ENCODE measurements around the gene PSMB5. TPM values are rescaled to one million over a fixed set of nuclear protein-coding genes. Genes with fewer than 3 reads are reported as not detected.
A peak's percentile ranks its signal among the peaks of the same experiment; 100 is the strongest.

Gene PSMB5
- total and polyA plus RNA-seq, 5 donors from 2014 or later: 13.8 to 50.9 (median 32.6) TPM

DNA sequence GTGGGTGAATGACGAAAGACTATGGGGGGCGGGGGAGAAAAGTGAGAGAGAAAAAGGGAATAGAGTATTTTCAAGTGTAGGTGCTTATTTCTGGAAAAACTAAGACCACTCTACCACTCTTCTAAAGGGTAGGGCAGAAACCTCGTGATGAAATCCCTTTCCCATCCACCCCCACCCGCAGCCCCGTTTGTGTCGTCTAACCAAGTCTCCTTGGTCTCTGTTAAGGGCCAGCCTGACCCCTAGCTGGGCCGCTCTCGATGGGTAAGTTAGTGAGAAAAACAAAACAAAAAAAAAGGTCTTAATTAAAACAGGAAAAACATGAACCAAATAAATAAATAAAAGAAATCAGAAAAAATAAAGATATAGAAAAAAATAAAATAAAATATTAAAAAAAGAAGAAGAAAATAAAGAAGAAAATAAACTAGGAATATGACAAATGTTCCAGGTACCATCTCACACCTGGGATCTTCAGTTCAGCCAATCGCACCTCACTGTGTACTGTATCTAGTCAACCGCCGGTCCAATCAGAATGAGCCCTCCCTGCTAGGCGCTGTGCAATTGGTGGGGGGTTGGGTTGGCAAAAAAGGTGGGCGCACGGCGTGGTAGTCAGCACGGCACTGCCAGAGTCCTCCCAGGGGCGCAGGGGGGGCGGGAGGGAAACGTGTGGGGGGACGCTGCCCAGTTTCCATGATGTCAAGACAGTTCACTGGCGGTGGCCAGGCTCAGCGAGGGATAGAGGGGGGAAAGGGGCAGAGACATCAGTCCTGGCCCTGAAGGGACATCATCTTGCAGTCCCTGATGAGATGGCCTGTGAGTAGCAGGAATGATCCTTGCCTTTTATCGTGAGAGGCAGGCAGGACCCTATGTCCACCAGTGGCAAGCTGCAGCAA lies 32.4 kb upstream of the PSMB5 start:
- Histone ChIP-seq H3K9me3 (ENCODE audit: control insufficient read depth in 2 of 2, low read length in 2 of 2) (no peaks in the 10 kb centered on the region), H3K4me3 (ENCODE audit: low read depth, low read length) (no peak overlapping the region), H3K4me1 (ENCODE audit: control insufficient read depth, insufficient read depth, low read length, poor library complexity, severe bottlenecking) (peaks cover 24% of the 10 kb centered on the region), H3K27me3 (ENCODE audit: control insufficient read depth, insufficient read depth, low read length) (no peaks in the 10 kb centered on the region), H3K27ac (ENCODE audit: insufficient read depth, low read length, poor library complexity, severe bottlenecking) (no peak overlapping the region), H3K36me3 (ENCODE audit: control insufficient read depth, insufficient read depth, low read length) (peaks cover 65% of the 10 kb centered on the region)
- Mint-ChIP-seq H3K36me3 (peaks cover 37% of the 10 kb centered on the region), H3K4me1 (peaks cover 20 to 43% (median 35%) of the 10 kb centered on the region in 4 donors), H3K9me3 (no peaks in the 10 kb centered on the region), H3K27me3 (no peaks in the 10 kb centered on the region), H3K27ac (no peak overlapping the region), H3K4me3 (no peak overlapping the region)
- no peak for DNase-seq
- ATAC-seq (ENCODE audit: low read depth in 2 of 2): no peak

GRCh38 chr14:23066368-23066767 lies 31.7 kb upstream of the PSMB5 start:
- Mint-ChIP-seq H3K4me3 (peak overlapping the region in 1 of 4 donors; percentile 35), H3K27ac (peak overlapping the region in 1 of 3 donors; percentile 77), H3K36me3 (peaks cover 34% of the 10 kb centered on the region), H3K4me1 (peaks cover 17 to 36% (median 28%) of the 10 kb centered on the region in 4 donors), H3K9me3 (no peaks in the 10 kb centered on the region), H3K27me3 (no peaks in the 10 kb centered on the region)
- Histone ChIP-seq H3K4me1 (ENCODE audit: control insufficient read depth, insufficient read depth, low read length, poor library complexity, severe bottlenecking) (peaks cover 17% of the 10 kb centered on the region), H3K27ac (ENCODE audit: insufficient read depth, low read length, poor library complexity, severe bottlenecking) (no peak overlapping the region), H3K27me3 (ENCODE audit: control insufficient read depth, insufficient read depth, low read length) (no peaks in the 10 kb centered on the region), H3K4me3 (ENCODE audit: low read depth, low read length) (no peak overlapping the region), H3K36me3 (ENCODE audit: control insufficient read depth, insufficient read depth, low read length) (peaks cover 65% of the 10 kb centered on the region), H3K9me3 (ENCODE audit: control insufficient read depth in 2 of 2, low read length in 2 of 2) (no peaks in the 10 kb centered on the region)
- ATAC-seq (ENCODE audit: low read depth in 2 of 2): no peak
- DNase-seq: no peak

DNA sequence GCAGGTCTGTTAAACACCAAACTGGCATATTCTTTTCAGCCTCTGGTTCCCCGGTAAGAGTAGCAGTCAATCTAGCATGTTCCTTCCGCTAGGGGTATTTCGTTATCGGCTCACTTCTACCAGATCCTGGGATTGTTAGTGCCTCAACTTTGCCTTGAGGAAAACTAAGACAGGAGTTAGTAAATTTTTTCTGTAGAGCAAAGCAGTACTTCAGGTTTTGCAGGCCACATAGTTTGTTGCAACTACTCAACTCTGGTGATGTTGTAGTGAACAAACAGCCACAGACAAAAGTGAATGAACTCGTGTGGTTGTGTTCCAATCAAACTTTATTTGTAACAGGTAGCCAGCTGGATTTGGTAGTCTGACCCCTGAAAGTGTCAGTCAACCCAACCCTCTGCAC lies 28.9 kb upstream of the PSMB5 start:
- peaks cover 6 to 13% (median 10%) of the 10 kb centered on the region in 4 donors for H3K4me1 Mint-ChIP-seq
- peaks cover 31% of the 10 kb centered on the region for H3K36me3 Mint-ChIP-seq
- Histone ChIP-seq H3K9me3 (ENCODE audit: control insufficient read depth in 2 of 2, low read length in 2 of 2) (no peaks in the 10 kb centered on the region), H3K4me3 (ENCODE audit: low read depth, low read length) (no peak overlapping the region), H3K27me3 (ENCODE audit: control insufficient read depth, insufficient read depth, low read length) (no peaks in the 10 kb centered on the region), H3K27ac (ENCODE audit: insufficient read depth, low read length, poor library complexity, severe bottlenecking) (no peak overlapping the region), H3K4me1 (ENCODE audit: control insufficient read depth, insufficient read depth, low read length, poor library complexity, severe bottlenecking) (peaks cover 2% of the 10 kb centered on the region), H3K36me3 (ENCODE audit: control insufficient read depth, insufficient read depth, low read length) (peaks cover 86% of the 10 kb centered on the region)
- H3K27ac Mint-ChIP-seq: no peak overlapping the region
- no peaks in the 10 kb centered on the region for H3K9me3 Mint-ChIP-seq
- H3K27me3 Mint-ChIP-seq: no peaks in the 10 kb centered on the region
- ATAC-seq (ENCODE audit: low read depth in 2 of 2) (no peak), DNase-seq (no peak)
- peak overlapping the region in 1 of 4 donors; percentile 19 for H3K4me3 Mint-ChIP-seq

DNA sequence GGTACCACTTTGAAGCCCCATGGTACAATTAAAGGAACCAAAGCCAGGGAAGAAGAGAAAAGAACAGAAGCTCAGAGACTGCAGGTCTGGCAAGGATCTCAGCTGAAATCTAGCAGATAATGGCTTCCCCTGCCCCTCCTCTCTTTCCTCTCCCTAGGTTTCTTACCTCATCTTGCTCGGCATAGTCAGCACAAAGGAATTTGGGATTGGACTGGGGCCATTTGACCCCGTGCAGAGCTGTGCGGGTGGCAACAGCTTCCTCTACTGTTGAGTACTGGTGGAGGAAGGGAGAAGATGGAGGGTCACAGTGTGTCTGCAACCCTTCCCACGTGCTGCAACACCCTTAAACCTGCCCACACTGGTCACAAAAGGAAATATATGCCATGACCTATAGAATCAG lies 27.3 kb upstream of the PSMB5 start:
- Histone ChIP-seq H3K4me3 (ENCODE audit: low read depth, low read length) (no peak overlapping the region), H3K36me3 (ENCODE audit: control insufficient read depth, insufficient read depth, low read length) (peaks cover 73% of the 10 kb centered on the region), H3K27ac (ENCODE audit: insufficient read depth, low read length, poor library complexity, severe bottlenecking) (no peak overlapping the region), H3K9me3 (ENCODE audit: control insufficient read depth in 2 of 2, low read length in 2 of 2) (no peaks in the 10 kb centered on the region), H3K27me3 (ENCODE audit: control insufficient read depth, insufficient read depth, low read length) (no peaks in the 10 kb centered on the region), H3K4me1 (ENCODE audit: control insufficient read depth, insufficient read depth, low read length, poor library complexity, severe bottlenecking) (peaks cover 12% of the 10 kb centered on the region)
- H3K4me3 Mint-ChIP-seq: no peak overlapping the region
- peaks cover 5 to 14% (median 13%) of the 10 kb centered on the region in 4 donors for H3K4me1 Mint-ChIP-seq
- ATAC-seq (ENCODE audit: low read depth in 2 of 2): no peak
- H3K36me3 Mint-ChIP-seq: peaks cover 30% of the 10 kb centered on the region
- no peak overlapping the region for H3K27ac Mint-ChIP-seq
- H3K27me3 Mint-ChIP-seq: no peaks in the 10 kb centered on the region
- H3K9me3 Mint-ChIP-seq: no peaks in the 10 kb centered on the region
- no peak for DNase-seq

DNA sequence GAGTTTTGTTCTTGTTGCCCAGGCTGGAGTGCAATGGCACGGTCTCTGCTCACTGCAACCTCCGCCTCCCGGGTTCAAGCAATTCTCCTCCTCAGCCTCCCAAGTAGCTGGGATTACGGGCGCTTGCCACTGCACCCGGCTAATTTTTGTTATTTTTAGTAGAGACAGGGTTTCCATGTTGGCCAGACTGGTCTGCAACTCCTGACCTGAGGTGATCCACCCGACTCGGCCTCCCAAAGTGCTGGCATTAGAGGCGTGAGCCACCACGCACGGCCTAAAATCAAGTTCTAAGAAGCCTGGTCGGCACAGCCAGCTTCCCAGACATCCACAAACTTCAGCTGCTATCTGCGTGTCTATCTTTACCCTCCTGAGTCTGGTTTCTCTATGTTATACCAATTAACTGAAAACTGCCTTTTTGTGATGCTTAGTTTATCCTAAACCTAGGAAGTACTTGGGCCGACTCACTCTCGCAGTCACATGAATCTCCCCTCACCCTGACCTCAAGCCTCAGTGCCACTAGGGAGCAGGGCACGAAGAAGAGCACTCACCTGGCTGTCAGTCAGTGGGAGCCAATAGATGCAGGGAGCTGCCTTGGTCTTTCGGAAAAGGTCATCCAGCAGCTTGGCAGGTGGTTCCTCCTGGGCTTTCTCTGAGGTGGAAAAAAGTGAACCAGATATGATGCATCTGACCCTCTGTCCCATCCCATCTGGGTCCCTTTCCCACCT lies 26.0 kb upstream of the PSMB5 start:
- Histone ChIP-seq H3K27ac (ENCODE audit: insufficient read depth, low read length, poor library complexity, severe bottlenecking) (no peak overlapping the region), H3K9me3 (ENCODE audit: control insufficient read depth in 2 of 2, low read length in 2 of 2) (no peaks in the 10 kb centered on the region), H3K27me3 (ENCODE audit: control insufficient read depth, insufficient read depth, low read length) (no peaks in the 10 kb centered on the region), H3K36me3 (ENCODE audit: control insufficient read depth, insufficient read depth, low read length) (peaks cover 60% of the 10 kb centered on the region), H3K4me3 (ENCODE audit: low read depth, low read length) (no peak overlapping the region), H3K4me1 (ENCODE audit: control insufficient read depth, insufficient read depth, low read length, poor library complexity, severe bottlenecking) (peaks cover 22% of the 10 kb centered on the region)
- peak overlapping the region in 1 of 4 donors; percentile 47 for H3K4me3 Mint-ChIP-seq
- H3K9me3 Mint-ChIP-seq: no peaks in the 10 kb centered on the region
- no peak for DNase-seq
- peaks cover 28% of the 10 kb centered on the region for H3K36me3 Mint-ChIP-seq
- H3K27ac Mint-ChIP-seq: no peak overlapping the region
- ATAC-seq (ENCODE audit: low read depth in 2 of 2): no peak
- peaks cover 1 to 19% (median 17%) of the 10 kb centered on the region in 4 donors for H3K4me1 Mint-ChIP-seq
- no peaks in the 10 kb centered on the region for H3K27me3 Mint-ChIP-seq

DNA sequence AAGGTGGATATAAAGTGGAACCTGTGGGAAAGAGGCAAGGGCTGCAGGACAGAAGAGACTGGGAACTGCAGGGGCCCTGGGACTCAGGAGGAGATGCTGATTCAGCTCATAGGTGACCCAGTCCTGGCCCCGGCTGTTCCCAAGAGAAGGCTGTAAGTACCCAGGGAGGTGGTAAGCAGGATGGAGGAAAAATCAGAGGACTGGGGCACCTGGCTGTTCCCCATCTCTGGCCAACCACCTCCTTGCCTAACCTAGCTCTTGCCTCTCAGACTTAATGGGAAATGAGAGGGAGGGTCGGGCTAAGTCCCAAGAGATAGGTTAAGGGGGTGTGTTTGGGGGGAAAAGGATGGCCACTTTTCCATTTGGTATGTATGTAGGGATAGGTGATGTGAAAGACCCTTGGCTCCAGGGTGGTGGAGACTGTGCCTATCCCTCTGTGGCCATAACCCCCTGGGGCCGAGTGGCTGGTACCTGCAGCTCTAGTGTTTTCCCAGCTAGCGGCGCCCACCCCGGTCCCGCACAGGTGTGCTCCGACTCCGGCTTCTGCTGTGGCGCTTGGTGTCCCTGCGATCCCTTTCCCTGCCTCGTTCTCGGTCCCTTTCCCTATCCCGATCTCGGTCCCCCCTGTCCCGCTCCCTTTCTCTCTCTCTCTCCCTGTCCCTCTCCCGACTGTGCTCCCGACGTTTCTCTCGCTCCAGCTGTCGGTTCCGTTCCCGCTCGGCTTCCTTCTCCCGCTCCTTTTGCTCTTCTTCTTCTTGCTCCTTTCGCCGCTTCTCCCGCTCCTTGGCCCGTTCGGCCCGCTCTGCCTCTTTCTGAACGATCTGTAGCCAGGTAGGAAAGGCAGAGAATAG lies 24.2 kb upstream of the PSMB5 start:
- Mint-ChIP-seq H3K27me3 (no peaks in the 10 kb centered on the region), H3K4me3 (peak overlapping the region in 2 of 4 donors; percentile 43 to 87), H3K36me3 (peaks cover 22% of the 10 kb centered on the region), H3K4me1 (peaks cover 0 to 18% (median 15%) of the 10 kb centered on the region in 4 donors), H3K27ac (peak overlapping the region in 1 of 3 donors; percentile 53), H3K9me3 (no peaks in the 10 kb centered on the region)
- Histone ChIP-seq H3K4me1 (ENCODE audit: control insufficient read depth, insufficient read depth, low read length, poor library complexity, severe bottlenecking) (peaks cover 22% of the 10 kb centered on the region), H3K9me3 (ENCODE audit: control insufficient read depth in 2 of 2, low read length in 2 of 2) (no peaks in the 10 kb centered on the region), H3K4me3 (ENCODE audit: low read depth, low read length) (no peak overlapping the region), H3K27ac (ENCODE audit: insufficient read depth, low read length, poor library complexity, severe bottlenecking) (no peak overlapping the region), H3K27me3 (ENCODE audit: control insufficient read depth, insufficient read depth, low read length) (no peaks in the 10 kb centered on the region), H3K36me3 (ENCODE audit: control insufficient read depth, insufficient read depth, low read length) (peaks cover 47% of the 10 kb centered on the region)
- ATAC-seq (ENCODE audit: low read depth in 2 of 2): no peak
- no peak for DNase-seq
